GM21723 (cell line): ENCODE data around the gene SPON2.

ENCODE experiments used
- ATAC-seq: cut with Tn5 transposase; IDR thresholded peaks from one replicate; pipeline ENCODE4 v1.9.1; 2021; ENCODE audit warnings: mild to moderate bottlenecking, moderate library complexity; ENCODE audit not compliant: unreplicated experiment

SPON2 gene

GRCh38 chr4:1172971-1173757, 781 bp upstream of the SPON2 start:
- ATAC-seq, result no peak

GRCh38 chr4:1171311-1172227, 814 bp downstream of the SPON2 start:
- ATAC-seq, result no peak

GRCh38 chr4:1170976-1171310, 1.4 kb downstream of the SPON2 start:
- ATAC-seq, result no peak

- no peak for ATAC-seq
These were observed 2.0 kb downstream of the SPON2 start for GRCh38 chr4:1170156-1170975.

GRCh38 chr4:1169691-1170096, 2.7 kb downstream of the SPON2 start:
- no peak for ATAC-seq

DNA sequence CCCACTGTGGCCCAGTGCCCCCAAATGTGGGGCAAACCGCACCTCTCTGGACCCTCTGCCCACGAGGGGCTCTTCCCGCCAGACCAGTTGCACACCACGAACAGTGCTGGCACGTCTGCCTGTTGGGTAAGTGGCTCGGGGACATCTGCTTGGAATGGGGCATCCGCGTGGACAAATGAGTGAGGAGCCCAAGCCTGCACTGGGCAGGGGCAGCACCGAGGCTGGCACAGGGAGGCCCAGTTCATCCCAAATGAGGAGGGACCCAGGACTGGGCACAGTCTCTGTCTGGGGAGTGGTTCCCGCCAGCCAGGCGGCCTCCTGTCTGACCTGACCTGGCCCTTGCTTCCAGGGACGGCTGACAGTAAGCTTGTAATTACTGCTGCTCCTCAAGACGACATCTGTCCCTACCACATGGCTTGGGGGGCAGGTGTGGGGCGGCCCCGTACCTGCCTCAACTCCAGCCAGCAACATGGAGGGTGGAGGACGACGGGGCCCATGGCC, 3.2 kb downstream of the SPON2 start:
- ATAC-seq, result no peak

- no peak for ATAC-seq
These were observed 3.9 kb downstream of the SPON2 start for GRCh38 chr4:1168191-1169101.

DNA sequence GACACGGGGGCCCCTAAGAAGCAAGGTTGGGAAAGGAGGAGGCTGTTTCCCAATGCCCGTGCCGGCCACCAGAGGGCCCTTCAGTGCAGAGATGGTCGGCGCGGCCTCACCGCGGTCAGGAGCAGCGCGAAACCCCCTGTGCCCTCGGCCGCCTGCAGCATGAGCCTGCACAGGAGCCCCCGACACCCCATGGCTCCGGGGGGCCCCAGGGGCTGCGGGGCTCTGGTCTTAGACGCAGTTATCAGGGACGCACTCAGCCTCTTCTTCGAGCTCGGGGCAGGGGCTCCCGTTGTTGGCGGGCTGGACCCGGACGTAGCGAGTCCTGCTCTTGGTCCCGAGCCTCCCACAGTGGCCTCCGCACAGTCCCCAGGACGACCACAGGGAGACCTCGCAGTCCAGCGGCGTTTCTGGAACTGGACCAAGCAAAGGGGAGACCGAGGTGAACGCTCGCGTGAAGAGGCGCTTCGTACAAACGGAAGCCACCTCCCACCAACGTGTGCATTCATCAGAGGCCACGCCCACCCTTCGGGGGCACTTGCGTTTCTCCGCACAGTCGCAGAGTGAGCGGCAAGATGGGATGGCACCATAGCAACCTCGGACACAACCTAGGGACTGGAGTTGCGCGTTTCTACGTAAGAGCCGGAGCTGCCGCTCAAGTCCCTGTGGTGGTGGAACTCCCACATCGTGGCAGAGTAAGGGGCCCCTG, 5.0 kb downstream of the SPON2 start:
- peak; percentile 75 for ATAC-seq

GRCh38 chr4:1166509-1167243, 5.7 kb downstream of the SPON2 start:
- ATAC-seq, result no peak

DNA sequence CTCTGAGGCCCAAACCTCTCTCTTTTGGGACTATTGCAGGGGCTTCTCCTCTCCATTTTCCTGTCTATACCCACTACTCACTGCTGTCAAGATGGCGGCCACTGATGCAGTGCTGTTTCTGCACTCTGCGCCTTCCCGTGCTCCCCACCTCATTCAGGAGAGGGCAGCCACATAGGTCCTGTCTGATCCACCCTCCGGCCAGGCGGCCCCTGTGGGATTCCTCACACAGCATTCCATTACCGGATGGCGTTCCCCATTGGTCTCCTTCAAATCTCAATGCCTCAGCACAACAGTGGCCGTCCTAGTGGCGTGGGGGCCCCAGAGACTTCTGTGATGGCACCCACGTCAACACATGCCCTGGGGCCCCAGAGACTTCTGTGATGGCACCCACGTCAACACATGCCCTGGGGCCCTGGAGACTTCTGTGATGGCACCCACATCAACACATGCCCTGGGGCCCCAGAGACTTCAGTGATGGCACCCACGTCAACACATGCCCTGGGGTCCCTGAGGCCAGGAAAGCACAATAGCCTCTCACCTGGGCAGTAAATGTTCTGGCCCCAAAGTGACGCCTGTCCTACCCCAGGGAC, 7.3 kb downstream of the SPON2 start:
- no peak for ATAC-seq

DNA sequence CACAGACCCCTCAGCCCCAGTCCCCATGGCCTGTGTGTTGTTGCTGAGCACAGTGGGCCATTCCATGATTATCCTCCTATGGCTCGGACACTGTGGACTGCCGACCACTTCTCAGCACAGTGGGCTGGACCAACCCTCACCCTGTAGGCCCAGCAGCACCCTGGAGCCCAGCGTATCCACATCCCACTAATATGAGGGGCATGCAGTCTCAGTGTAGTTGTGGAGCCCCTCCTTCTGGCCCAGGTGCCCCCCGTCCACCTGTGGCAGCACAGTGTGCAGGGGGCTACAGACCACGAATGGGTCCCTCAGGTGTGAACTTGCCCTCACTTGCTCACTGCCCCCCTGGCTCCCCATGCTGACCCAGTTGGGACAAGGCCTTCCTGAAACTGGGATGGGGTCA, 7.9 kb downstream of the SPON2 start:
- no peak for ATAC-seq

GRCh38 chr4:1164040-1164439, 8.3 kb downstream of the SPON2 start:
- ATAC-seq, result no peak

DNA sequence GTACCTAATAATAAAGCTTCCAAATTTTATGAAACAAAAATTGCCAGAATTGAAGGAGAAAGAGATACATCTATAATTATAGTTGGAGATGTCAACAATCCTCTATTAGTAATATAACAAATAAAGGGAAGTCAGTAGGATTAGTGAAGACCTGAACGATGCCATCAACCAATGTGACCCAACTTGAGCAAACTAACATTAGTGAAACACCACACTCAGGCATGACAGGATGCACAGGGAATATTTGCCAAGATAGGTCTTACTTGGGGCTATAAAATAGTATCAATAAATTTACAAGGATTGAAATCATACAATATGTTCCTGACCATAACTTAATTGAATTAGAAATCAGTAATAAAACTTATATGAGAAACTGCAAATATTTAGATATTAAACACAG, 12.0 kb downstream of the SPON2 start:
- no peak for ATAC-seq

GRCh38 chr4:1156069-1156468, 16.3 kb downstream of the SPON2 start:
- no peak for ATAC-seq

DNA sequence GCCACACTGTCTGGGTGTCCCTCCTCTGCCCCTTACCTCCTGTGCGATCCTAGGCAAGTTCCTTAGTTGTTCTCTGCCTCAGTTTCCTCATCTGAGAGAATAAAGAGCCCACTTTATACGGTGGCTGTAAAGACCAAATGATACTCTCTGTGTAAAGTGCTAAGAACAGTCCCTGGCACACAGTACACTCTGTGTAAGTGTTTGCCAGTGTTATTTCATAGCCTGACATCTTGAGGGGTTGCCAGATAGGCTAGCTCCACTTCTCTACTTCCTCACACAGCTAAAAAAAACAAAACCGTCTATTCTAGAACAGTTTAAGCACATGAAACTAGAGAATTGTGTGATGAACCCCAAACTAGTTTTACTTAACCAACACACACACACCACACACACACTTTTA, 17.1 kb downstream of the SPON2 start:
- no peak for ATAC-seq

DNA sequence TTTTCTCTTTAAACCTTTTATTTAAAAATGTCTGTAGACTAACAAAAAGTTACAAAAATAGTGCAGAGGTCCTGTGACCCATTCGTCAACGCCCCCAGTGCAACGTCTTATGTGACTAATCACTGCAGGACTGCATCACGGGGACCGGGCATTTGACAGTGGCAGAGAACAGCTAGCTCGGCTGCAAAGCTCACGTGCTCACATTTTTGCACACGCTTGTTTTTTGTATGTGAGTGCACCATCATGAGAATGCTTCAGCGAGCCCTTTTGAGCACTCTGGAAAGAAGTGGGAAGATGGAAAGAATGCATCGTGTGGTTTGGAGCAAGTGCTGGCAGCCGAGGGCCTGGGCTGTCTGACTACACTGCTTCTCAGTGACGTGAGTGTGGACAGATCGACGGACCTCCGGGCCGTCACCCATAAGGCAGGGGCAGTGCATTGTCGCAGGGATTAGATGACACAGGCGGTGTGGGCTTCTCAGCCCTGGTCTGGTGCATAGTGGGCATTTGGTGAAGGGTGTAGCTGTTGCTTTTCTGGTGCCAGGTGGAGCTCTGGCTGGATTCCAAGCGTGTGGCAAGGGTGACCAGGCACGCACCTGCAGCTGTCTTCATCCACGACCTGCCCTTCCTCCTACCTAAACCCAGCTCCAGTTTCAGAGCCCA, 17.7 kb downstream of the SPON2 start:
- ATAC-seq, result no peak

DNA sequence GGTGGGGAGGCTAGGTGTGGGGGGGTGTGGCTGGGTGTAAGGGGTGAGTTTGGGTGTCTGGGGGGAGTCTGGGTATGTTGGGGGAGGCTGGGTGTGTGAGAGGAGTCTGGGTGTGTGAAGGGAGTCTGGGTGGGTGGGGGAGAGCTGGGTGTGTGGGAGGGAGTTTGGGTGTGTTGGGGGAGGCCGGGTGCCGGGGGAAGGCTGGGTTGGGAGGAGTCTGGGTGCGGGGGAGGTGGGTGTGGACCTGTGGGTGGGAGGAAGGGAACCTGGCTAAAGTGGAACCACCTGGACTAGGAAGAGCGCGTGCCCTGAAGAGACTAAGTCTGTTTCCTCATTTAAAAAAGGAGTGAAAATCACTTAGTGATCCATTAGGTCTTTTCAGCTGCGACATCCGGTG, 18.3 kb downstream of the SPON2 start:
- ATAC-seq, result no peak

GRCh38 chr4:1153567-1154090, 18.8 kb downstream of the SPON2 start:
- ATAC-seq, result no peak
